ENCODE measurements around the gene MARCHF10.
"Not testable (repeated sequence)": the region's sequence is repeated elsewhere in the genome, so short reads cannot be mapped to it uniquely, and the experiment has no call there.

MARCHF10 gene

DNA sequence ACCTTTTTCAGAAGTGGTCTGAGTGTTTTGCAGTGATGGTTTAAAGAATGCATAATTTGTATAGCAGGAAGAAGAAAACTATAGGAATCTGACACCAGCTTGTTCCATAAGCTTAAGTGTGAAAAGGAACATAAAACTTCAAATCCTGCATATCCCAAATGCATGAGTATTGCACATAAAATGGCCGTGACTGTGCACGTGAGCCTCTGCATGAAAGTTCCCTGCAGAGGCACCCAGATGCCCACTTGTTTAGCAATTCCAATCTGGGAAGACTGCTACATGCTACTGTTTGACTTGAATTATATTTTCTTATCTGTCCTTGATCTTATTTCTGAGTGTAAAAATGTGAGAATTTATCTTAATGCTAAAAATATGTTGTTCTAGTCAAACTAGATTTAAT lies 21.5 kb downstream of the MARCHF10 start:
- no peak for DNase-seq (ENCODE audit: low read depth)

DNA sequence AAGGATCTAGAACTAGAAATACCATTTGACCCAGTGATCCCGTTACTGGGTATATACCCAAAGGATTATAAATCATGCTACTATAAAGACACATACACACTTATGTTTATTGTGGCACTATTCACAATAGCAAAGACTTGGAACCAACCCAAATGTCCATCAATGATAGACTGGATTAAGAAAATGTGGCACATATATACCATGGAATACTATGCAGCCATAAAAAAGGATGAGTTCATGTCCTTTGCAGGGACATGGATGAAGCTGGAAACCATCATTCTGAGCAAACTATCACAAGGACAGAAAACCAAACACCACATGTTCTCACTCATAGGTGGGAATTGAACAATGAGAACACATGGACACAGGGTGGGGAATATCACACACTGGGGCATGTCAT lies 22.1 kb downstream of the MARCHF10 start:
- not testable (repeated sequence) for DNase-seq (ENCODE audit: low read depth)

DNA sequence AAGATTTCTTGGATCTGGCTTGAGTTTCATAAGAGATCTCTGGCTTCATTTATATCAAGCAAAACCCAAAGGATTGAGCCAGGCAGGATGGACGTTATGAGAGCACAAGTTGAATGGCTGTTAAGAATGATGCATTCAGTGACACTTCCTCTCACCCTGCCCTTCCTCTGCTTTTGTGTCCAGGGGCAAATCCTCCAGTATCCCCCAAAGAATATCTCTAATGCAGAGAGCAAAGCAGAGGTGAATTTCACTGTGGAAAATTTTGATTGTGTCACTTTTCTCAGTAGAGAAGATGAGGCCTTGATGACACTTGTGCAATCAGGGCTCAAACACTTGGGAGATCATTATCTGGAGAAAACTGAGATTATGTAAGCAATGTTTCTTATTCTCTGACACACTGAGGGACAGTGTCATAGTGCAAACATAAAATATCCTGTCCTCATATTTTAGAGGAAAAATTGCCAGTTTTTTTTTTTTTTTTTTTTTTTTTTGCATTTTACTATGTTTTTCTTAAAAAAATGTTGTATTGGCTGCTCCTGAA lies 25.3 kb downstream of the MARCHF10 start:
- DNase-seq (ENCODE audit: low read depth) = no peak

DNA sequence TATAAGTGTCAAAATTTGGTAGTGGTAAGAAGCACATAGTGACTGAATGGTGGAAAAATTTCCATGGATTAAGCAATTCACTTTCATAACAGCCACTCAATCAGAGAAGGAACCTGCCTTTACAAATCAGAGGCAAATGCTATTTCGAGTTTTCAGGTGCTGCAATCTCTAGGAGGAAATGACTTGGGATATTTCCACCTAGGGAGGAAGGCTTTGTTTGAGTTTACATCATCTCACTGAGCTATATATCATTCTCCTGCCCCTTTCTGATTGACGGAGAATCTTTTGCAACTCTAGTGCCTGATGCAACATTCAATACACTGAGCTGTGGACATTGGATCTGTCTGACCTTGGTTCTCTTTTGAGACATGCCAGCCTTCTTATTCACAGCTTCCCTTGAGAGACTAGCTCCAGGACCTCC lies 26.3 kb downstream of the MARCHF10 start:
- DNase-seq (ENCODE audit: low read depth) = peak; percentile 78

DNA sequence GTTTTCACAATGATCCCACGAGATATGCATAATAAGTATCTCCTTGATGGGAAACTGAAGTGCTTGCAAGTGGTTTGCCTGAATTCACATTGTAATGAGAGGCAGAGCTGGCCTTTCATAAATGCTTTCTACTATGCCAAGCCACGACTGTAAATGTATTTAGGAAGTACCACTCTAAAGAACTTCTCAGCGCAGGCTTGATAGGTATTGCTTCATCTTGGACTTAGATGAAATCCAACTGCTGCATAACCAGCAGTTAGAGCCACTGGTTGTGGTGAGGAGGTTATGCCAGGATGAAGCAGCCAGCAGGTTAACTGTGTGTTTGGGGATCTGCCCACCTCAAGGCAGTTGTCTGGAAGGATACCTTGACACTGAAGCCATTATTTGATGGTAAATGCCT lies 26.8 kb downstream of the MARCHF10 start:
- peak; percentile 85 for DNase-seq (ENCODE audit: low read depth)

DNA sequence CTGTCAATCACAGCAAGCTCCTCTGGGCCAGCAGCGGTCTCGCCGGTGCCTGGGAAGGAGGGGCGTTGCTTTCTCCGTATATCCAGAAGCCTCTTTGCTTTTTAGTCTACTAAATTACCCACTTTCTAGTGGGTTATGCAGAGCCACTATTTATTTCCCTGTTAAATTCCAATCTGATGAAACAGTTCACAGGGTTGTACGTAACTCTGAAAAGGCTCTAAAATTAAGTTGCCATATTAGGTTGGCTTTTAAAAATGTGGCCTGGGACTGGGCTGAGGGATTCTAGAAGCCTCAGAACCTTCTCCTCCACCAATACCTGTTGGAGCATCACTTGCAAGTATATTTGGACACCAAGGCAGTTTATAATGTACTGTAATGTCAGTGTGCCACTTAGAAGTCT lies 27.2 kb downstream of the MARCHF10 start:
- DNase-seq (ENCODE audit: low read depth) = no peak

DNA sequence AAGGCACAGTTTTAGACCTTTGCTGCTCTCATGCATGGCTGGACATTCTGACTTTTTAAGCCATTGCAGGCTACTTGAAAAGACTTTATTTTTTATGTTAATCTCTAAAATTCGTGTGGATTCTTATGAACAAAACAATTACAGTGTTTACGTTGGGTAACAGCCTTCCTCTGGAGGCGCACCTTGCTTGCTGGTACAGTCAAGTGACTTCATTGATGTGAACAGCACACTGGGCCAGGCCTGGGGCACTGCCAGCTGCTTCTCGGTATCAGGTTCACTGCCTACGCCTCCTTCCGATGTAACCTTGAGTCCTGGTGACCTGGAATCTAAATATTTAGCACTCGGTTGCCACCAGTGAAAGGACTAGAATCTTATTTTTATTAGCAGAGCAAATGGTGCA lies 27.8 kb downstream of the MARCHF10 start:
- no peak for DNase-seq (ENCODE audit: low read depth)

DNA sequence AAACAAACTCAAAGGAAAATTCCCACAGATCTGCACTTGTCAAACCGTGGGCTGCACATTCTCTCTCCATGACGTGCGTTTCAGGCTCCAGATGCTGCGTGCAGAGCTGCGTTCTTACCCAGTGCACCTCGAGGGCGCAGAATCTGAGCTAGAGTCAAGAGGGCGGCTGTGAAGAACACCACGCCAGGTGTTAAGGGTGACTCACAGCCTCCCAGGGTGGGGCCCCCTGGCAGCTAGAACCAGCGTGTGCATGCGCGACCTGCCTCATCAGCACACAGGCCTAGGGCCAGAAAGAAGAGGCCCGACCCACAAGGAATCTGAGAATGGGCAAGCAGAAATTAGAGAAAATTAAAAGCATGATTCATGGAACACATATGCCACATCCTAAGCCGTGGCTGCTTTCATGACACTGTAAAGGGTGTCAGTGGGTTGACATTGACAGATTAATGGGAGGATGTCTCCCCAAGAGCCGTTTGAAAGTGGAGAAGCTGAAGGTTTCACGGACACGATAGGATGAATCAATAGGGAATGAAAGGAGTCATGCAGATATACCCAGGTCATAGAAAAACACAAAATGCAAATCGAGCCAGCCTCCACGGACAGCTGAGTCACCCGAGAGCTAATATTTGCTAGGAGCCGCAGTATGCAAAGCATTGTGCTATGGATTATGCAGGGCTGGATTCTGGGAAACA lies 29.0 kb downstream of the MARCHF10 start:
- peak; percentile 74 for DNase-seq (ENCODE audit: low read depth)

DNA sequence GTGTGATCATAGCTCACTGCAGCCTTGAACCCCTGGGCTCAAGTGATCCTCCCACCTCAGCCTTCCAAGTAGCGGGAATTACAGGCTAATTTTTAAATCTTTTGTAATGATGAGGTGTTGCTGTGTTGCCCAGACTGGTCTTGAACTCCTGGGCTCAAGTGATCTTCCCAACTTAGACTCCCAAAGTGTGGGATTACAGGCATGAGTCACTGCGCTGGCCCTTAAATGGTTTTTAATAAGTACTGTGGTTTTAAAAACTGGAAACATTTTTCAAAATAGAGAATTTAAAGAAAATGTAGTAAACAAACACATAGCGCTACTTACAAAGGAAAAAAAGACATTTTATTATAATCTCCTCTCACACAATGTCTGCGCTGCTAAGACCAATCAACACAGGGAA lies 32.2 kb downstream of the MARCHF10 start:
- no peak for DNase-seq (ENCODE audit: low read depth)

DNA sequence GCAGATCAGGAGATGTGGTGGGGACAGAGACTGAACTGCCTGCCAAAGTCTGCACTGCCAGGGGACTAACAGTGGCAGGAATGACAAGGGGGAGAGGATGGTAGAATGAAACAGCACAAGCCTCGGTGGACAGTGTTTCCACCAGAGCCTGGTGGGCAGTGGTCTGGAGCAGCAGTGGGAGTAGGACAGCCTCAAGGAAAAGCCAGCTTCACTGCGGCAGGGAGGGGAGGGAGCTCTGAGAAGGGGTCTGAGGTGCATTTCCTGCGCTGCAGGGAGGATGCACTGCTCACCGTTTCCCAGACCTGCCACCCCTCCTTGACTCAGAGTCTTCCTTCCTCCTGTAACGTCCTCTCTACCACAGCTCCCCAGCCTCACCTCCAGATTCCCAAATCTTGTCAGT lies 33.8 kb downstream of the MARCHF10 start:
- DNase-seq (ENCODE audit: low read depth) = no peak

DNA sequence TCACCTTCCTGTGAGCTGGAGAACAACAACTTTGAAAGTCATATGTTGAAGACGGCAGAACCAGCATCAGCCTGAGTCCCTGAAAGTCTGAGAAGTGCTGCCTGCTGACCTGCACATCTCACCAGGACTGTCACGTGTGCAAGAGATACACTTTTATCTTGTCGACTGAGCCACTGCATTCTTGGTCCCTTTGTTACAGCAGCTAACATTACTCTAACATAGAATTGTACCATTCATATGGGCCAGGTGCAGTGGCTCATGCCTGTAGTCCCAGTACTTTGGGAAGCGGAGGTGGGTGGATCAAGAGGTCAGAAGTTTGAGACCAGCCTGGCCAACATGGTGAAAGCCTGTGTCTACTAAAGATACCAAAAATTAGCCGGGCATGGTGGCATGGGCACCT lies 40.1 kb downstream of the MARCHF10 start:
- no peak for DNase-seq (ENCODE audit: low read depth)

DNA sequence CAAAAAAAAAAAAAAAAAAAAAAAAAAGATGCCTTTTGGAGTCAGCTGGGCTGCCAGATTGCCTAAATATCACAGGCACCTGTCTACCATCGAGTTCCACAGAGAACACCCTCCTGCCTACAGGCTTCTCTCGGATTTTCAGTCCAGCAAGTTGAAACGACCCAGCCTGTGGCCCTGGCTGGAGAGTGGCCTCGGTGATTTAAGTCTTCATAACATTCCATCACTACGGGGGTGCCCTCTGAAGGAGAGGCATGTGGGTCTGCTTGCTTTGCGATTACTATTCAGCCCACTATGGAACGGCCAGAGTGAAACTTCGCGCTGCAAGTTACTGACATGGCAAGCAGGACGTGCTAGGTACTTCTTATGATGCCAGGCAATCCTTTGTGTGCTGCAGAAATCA lies 42.8 kb downstream of the MARCHF10 start:
- no peak for DNase-seq (ENCODE audit: low read depth)

DNA sequence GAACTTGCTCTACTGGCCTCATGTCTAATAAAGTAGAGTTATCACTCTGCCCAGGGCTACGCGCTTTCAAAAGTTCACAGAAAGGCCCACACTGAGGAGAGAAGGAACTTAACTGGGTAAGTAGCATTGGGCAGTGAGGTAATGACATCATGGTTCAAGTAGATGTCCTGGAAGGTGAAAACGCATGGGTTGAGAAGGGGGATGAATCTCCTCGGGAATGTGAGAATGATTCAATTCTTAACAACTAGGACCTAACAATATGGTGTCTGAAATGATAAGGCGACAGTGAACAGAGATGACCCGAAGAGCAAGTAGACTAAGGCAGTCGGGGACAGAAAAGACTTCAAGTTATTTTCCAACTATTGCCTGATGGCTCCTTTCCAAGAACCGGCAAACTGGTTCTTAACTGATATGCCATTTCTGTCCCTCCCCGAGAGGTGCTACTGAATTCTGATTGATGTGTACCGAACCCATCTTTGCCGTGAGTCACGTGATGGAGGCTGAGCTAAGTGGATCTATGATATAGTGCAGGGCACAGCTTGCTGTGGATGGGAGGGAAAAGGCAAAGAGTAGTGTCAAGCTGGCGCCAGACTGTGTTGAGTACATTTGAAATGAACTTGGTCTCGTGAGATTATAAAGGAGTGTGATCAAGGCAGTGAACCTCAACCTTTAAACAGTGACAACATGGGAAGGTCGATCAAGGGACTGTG lies 44.1 kb downstream of the MARCHF10 start:
- DNase-seq (ENCODE audit: low read depth) = no peak

DNA sequence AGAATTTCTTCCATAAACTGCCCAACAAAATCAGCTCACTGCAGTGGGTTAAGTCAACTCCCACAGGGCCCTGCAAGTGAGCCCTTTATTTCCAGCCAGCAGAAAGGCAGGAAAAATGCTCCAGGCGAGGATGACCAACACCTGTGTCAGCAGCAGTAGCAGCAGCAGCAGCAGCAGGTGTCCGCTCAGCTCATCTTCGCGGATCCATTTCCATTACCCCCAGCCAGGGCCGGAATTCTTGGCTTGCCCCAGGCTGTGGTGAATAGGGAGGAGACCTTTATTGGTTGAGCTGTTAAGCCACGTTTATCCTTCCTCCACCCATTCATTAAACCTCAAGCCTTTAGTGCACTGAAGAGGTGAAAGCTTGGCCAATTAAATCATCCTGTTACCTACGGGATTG lies 46.2 kb downstream of the MARCHF10 start:
- no peak for DNase-seq (ENCODE audit: low read depth)

DNA sequence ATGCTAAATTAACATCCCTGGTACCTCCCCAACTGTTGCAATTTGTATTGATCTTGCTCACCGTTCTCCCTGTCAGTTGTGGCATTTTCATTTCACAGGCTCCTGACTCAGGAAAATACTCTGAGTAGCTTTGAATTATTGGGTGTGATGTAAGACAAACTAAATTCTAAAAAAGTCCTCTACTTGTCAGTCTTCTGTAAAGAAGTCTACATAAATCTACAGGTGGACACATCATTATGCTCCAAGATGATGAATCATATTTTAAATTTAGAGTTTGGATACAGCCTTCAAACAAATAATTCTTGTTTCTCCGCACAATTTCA lies 47.2 kb downstream of the MARCHF10 start:
- DNase-seq (ENCODE audit: low read depth) = no peak

DNA sequence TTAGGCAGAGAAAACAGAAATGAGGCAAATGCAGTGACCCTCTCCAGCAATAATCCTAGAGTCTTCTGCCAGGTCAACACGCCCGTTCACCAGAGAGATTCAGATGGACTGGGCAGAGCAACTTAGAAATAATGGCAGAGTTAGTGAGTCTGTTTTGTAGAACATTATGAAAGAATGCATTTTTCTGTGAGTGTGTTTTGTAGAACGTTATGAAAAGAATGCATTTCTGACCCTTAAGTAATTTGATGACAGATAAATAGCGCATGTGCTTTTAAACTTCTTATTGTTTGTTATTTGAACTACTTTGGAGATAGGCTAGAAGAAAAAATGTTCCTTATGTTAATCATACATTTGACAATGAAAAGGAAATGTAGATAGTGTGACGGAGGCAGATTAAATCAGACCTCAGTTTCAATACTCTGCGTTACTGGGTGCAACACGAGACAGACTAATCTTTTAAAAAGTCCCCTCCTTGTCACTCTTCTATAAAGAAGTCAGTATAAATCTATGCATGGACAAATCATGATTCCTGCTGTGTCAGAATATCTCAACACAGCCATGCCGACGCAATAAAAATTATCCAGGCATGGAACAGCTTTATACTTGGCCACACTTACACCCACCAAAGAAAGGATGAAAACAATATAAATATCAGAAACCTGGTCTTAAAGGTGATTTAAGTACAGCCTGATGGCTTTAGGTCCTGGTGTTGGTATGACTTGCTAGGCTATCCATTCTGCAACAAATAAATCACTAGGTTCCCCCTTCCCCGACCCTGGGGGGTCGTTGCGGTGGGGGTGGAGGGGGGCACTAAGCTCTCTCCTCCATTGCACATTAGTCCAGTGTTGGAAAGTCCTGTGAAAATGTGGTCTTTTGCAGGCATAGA lies 47.8 kb downstream of the MARCHF10 start:
- peak; percentile 94 for DNase-seq (ENCODE audit: low read depth)

DNA sequence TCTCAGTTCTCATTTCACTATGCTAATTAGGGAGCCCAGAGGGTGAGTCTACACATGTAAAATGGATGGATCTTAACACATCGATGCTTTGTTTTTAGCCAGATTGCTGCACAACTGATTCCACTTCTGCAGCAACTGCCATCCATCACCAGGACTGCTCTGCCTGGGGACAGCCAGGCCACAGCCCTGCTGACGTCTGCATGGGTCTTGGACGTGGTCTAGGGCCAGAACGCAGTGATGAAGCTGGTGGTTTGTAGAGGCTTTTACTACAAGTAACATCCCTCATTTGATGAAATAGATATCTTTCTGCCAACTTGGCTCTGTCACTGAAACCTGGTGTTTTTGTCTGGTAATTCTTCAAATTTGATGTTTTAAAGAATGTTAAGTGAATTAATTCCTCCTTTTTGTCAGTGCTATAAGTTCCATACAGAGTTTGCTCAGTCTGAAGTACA lies 50.6 kb downstream of the MARCHF10 start:
- peak; percentile 27 for DNase-seq (ENCODE audit: low read depth)

DNA sequence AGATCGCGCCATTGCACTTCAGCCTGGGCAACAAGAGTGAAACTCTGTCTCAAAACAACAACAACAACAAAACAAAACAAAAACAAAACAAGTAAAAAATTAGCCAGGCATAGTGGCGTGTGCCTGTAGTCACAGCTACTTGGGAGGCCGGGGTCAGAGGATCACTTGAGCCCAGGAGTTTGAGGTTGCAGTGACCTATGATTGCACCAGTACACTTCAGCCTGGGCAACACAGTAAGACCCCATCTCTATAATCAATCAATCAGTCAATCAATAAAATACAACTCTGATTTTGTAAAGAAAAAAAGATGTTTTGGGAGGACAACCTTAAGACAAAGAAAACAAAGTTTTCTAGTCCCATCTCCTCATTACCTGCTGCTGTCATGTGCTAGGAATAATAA lies 51.9 kb downstream of the MARCHF10 start:
- no peak for DNase-seq (ENCODE audit: low read depth)

DNA sequence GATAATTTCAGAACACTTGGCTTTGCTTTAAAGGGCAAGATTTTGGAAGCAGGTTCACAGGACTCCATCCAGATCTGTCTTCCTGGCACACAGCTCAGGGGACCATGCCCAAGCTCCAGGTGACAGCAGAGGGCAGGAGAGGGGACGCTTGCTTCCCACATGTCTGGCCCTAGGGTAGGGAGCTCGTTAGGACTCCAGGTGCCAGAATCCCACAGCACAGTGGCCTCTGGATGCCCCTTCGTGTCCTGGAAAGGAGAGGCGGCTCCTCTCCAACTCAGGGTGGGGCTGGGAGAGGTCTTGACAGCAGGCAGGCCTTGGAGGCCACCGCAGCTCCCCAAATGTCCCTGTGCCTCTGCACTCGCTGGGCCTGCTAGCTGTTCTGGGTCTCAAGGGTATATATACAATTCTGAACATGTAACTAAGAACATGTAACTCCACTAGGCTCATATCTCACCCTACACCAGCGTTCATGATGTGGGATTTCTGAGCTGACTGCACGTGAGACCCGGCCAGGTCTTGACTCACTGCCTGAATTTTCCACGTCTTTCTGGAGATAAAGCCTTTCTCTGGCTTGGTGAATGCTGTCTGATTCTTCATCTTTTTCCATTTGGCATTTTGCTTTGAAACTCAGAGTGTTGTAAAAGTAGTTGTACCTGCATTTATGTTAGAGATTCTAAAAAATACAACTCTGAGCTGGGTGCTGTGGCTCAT lies 52.8 kb downstream of the MARCHF10 start:
- DNase-seq (ENCODE audit: low read depth) = no peak

DNA sequence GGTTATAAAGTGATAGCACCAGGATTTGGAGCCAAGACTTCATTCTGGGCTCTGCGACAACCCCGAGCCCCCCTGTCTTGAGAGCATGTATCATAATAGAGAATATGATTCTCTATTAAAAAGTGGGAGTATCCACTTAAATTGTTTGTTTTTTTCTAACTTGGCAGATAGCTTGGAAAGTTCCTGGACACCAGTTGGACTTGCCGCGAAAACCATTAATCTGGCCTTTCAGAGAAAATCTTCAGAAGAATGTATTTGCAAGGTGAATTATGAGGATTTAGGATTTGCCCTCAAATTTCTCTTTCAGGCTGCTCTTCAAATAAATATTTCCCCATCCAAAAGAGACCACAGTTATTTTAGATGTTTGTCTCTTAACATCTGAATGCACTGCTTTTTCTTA lies 53.5 kb downstream of the MARCHF10 start:
- DNase-seq (ENCODE audit: low read depth) = no peak

DNA sequence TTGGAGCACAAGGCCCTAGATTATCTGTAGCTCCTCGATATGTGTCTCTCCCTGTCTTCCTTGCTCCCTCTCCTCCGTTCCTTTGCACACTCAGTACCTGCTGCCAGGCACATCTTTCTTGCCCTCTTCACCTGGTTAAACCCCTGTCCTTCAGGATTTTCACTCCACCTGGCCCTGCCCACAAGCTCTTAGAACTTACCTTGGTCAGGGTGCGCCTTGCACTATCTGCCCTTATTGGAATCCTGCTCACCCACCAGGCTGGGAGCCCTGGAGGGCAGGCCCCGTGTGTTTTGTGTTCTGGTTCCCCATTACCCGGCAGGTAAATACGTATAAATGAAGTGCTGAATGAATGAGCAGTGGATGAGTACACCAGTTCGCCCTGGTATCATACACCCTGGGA lies 54.6 kb downstream of the MARCHF10 start:
- DNase-seq (ENCODE audit: low read depth) = no peak

DNA sequence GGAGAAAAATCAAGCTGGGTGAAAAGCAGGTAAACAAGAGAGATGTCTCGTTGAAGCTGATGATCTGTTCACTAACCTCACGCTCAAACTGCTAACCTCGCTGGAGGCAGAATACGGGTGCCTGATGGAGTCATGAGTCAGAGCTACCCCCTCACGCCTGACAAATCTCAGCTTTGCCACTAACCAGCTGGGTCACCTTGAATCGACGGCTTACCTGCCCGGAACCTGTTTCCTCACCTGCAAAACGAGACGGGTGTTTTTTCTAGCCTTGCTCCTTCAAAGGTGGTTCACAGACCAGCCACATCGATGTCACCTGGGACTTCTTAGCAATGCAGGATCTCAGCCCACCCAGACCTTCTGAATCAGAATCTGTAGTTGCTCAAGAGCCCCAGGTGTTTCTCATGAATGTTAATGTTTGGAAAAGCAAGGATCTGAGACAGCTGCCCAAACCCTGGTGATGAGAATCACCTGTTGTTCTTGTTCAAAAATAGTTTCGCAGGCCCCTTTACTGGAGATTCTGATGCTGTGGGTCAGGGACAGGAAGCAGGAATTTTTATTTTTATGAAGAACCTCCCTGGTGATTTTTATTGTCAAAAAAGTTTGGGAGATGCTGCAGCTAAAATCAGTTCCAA lies 56.9 kb downstream of the MARCHF10 start:
- no peak for DNase-seq (ENCODE audit: low read depth)

All from fibroblast of gingiva (primary cell).